PC-9 (cell line): ENCODE measurements around the gene STN1.

Experiments used
- EZH2 ChIP-seq: fragments of 200-600 bp; sonication (generic); IDR thresholded peaks from 2 replicates; pipeline ENCODE4 v1.8.0; 2017; ENCODE audit warnings: antibody characterized with exemption, low read depth
- TF ChIP-seq, protein P1 (sequence below): fragments of 200-600 bp; sonication (generic); conservative IDR thresholded peaks from 2 replicates; pipeline ENCODE4 v1.6.1; 2017; ENCODE audit warnings: mixed run types, antibody characterized with exemption, mild to moderate bottlenecking, moderate library complexity

DNA sequence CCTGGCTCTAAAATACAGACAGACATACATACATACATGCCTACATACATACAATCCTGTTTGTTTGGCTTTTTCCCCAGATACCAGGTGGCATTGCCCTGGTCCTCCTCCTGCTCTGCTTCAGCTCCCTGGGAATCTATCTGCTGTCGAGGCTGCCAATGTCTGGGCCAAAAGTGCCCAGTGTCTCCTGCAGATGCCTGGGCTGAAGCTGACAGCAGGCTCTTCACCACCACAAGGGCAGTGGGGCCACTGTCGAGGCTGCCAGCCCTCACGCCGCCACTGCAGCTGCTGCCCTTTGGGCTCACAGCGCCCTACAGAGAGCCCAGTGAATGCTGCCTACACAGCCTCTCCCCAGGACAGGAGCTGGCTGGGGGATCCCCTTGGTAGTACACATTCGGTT lies 18.0 kb upstream of the STN1 start:
- TF ChIP-seq, protein P1, sequence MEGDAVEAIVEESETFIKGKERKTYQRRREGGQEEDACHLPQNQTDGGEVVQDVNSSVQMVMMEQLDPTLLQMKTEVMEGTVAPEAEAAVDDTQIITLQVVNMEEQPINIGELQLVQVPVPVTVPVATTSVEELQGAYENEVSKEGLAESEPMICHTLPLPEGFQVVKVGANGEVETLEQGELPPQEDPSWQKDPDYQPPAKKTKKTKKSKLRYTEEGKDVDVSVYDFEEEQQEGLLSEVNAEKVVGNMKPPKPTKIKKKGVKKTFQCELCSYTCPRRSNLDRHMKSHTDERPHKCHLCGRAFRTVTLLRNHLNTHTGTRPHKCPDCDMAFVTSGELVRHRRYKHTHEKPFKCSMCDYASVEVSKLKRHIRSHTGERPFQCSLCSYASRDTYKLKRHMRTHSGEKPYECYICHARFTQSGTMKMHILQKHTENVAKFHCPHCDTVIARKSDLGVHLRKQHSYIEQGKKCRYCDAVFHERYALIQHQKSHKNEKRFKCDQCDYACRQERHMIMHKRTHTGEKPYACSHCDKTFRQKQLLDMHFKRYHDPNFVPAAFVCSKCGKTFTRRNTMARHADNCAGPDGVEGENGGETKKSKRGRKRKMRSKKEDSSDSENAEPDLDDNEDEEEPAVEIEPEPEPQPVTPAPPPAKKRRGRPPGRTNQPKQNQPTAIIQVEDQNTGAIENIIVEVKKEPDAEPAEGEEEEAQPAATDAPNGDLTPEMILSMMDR: no peak
- no peak for TF ChIP-seq EZH2
